ENCODE data around the gene KCNV2.

KCNV2 gene

GRCh38 chr9:2691212-2691611, 26.1 kb upstream of the KCNV2 start:
- Histone ChIP-seq H3K36me3 (no peaks in the 10 kb centered on the region), H3K27ac (no peak overlapping the region), H3K4me1 (no peaks in the 10 kb centered on the region), H3K9me3 (no peaks in the 10 kb centered on the region), H3K4me3 (no peak overlapping the region), H3K27me3 (no peaks in the 10 kb centered on the region)
- no peak for TF ChIP-seq CTCF (IDR thresholded peaks at IDR 0.05)
- intact Hi-C loops (cut with DNase I; ENCODE audit: low total_unique reads) = no loop called here
- no peak for DNase-seq

- no peak for DNase-seq
- intact Hi-C loops (cut with DNase I; ENCODE audit: low total_unique reads) = no loop called here
Measured at GRCh38 chr9:2691626-2692025, 25.7 kb upstream of the KCNV2 start.

GRCh38 chr9:2693056-2693455, 24.3 kb upstream of the KCNV2 start:
- DNase-seq = no peak
- intact Hi-C loops (cut with DNase I; ENCODE audit: low total_unique reads) = no loop called here
- no peak for TF ChIP-seq CTCF (IDR thresholded peaks at IDR 0.05)

More at GRCh38 chr9:2691626-2692025, 25.7 kb upstream of the KCNV2 start:
- Histone ChIP-seq H3K9me3 (no peaks in the 10 kb centered on the region), H3K27me3 (no peaks in the 10 kb centered on the region), H3K4me1 (no peaks in the 10 kb centered on the region), H3K27ac (no peak overlapping the region), H3K36me3 (no peaks in the 10 kb centered on the region), H3K4me3 (no peak overlapping the region)
- no peak for TF ChIP-seq CTCF (IDR thresholded peaks at IDR 0.05)

GRCh38 chr9:2697492-2697891, 19.8 kb upstream of the KCNV2 start:
- H3K4me3 ChIP-seq = no peak overlapping the region
- no peak overlapping the region for H3K27ac ChIP-seq
- H3K4me1 ChIP-seq = no peaks in the 10 kb centered on the region
- no peaks in the 10 kb centered on the region for H3K9me3 ChIP-seq
- intact Hi-C loops (cut with DNase I; ENCODE audit: low total_unique reads) = no loop called here
- no peaks in the 10 kb centered on the region for H3K27me3 ChIP-seq
- TF ChIP-seq CTCF (IDR thresholded peaks at IDR 0.05) = no peak
- no peak for DNase-seq
- no peaks in the 10 kb centered on the region for H3K36me3 ChIP-seq

More at GRCh38 chr9:2693056-2693455, 24.3 kb upstream of the KCNV2 start:
- no peaks in the 10 kb centered on the region for H3K9me3 ChIP-seq
- H3K36me3 ChIP-seq = no peaks in the 10 kb centered on the region
- no peaks in the 10 kb centered on the region for H3K27me3 ChIP-seq
- H3K27ac ChIP-seq = no peak overlapping the region
- no peak overlapping the region for H3K4me3 ChIP-seq
- no peaks in the 10 kb centered on the region for H3K4me1 ChIP-seq

GRCh38 chr9:2700398-2700797, 16.9 kb upstream of the KCNV2 start:
- H3K27me3 ChIP-seq = no peaks in the 10 kb centered on the region
- DNase-seq = no peak
- no peak overlapping the region for H3K27ac ChIP-seq
- no peaks in the 10 kb centered on the region for H3K9me3 ChIP-seq
- H3K36me3 ChIP-seq = no peaks in the 10 kb centered on the region
- intact Hi-C loops (cut with DNase I; ENCODE audit: low total_unique reads) = no loop called here
- H3K4me1 ChIP-seq = no peaks in the 10 kb centered on the region
- no peak for TF ChIP-seq CTCF (IDR thresholded peaks at IDR 0.05)
- H3K4me3 ChIP-seq = no peak overlapping the region

- H3K4me1 ChIP-seq = peaks cover 0 to 2% (median 0%) of the 10 kb centered on the region in 4 donors
- no peak for TF ChIP-seq CTCF (IDR thresholded peaks at IDR 0.05)
- DNase-seq = no peak
- H3K9me3 ChIP-seq = no peaks in the 10 kb centered on the region
- H3K27me3 ChIP-seq = no peaks in the 10 kb centered on the region
- H3K36me3 ChIP-seq = no peaks in the 10 kb centered on the region
- no peak overlapping the region for H3K27ac ChIP-seq
- no peak overlapping the region for H3K4me3 ChIP-seq
- intact Hi-C loops (cut with DNase I; ENCODE audit: low total_unique reads) = no loop called here
Measured at GRCh38 chr9:2700909-2701550, 16.3 kb upstream of the KCNV2 start.
